Measurements from ENCODE around the gene SNX6.

DNA sequence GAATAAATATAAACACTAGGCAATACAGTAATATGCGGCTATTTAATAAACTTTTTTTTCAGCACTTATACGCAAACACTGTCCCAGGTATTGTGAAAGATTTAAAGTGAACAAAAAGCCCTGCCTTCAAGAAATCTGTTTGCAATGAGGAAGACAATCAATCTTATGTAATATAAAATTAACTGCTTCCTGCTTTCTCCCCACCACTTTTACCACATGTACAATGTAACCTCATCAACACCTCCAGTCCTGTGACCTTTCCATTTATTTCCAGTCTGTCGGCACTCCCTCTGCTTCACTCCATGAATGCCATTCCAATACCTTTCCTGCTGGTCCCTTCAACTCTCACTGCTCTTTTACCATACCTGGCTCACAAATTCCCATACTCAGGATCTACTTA lies 10.5 kb downstream of the SNX6 start:
- no peak for TF ChIP-seq CTCF (conservative IDR thresholded peaks at IDR 0.05; ENCODE audit: low read depth, low read length)
- no peak for TF ChIP-seq EZH2 (IDR thresholded peaks at IDR 0.05; ENCODE audit: borderline replicate concordance, low read depth, low read length, poor library complexity, severe bottlenecking)
